ENCODE data around the gene ADAP1.

DNA sequence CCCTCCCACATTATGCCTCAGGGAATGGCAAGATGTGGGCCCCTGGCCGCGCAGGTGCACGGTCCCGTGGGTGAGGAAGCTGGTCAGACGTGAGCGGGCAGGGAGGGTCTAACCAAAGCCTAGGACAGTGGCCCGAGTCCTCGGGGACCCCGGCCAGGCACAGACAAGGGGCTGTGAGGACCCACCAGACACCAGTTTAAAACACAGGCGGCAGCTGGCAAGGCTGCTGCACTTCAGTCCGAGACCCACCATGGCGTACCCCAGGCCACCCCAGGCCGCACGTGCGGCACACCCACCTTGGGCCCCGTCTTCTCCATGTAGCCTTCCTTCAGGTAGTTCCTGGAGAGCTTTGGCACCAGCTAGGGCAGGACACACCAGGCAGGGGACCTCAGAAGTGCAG, 54.7 kb downstream of the ADAP1 start:
- TF ChIP-seq, protein P1, sequence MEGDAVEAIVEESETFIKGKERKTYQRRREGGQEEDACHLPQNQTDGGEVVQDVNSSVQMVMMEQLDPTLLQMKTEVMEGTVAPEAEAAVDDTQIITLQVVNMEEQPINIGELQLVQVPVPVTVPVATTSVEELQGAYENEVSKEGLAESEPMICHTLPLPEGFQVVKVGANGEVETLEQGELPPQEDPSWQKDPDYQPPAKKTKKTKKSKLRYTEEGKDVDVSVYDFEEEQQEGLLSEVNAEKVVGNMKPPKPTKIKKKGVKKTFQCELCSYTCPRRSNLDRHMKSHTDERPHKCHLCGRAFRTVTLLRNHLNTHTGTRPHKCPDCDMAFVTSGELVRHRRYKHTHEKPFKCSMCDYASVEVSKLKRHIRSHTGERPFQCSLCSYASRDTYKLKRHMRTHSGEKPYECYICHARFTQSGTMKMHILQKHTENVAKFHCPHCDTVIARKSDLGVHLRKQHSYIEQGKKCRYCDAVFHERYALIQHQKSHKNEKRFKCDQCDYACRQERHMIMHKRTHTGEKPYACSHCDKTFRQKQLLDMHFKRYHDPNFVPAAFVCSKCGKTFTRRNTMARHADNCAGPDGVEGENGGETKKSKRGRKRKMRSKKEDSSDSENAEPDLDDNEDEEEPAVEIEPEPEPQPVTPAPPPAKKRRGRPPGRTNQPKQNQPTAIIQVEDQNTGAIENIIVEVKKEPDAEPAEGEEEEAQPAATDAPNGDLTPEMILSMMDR (IDR thresholded peaks at IDR 0.05): no peak
- TF ChIP-seq, protein P2, sequence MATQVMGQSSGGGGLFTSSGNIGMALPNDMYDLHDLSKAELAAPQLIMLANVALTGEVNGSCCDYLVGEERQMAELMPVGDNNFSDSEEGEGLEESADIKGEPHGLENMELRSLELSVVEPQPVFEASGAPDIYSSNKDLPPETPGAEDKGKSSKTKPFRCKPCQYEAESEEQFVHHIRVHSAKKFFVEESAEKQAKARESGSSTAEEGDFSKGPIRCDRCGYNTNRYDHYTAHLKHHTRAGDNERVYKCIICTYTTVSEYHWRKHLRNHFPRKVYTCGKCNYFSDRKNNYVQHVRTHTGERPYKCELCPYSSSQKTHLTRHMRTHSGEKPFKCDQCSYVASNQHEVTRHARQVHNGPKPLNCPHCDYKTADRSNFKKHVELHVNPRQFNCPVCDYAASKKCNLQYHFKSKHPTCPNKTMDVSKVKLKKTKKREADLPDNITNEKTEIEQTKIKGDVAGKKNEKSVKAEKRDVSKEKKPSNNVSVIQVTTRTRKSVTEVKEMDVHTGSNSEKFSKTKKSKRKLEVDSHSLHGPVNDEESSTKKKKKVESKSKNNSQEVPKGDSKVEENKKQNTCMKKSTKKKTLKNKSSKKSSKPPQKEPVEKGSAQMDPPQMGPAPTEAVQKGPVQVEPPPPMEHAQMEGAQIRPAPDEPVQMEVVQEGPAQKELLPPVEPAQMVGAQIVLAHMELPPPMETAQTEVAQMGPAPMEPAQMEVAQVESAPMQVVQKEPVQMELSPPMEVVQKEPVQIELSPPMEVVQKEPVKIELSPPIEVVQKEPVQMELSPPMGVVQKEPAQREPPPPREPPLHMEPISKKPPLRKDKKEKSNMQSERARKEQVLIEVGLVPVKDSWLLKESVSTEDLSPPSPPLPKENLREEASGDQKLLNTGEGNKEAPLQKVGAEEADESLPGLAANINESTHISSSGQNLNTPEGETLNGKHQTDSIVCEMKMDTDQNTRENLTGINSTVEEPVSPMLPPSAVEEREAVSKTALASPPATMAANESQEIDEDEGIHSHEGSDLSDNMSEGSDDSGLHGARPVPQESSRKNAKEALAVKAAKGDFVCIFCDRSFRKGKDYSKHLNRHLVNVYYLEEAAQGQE (IDR thresholded peaks at IDR 0.05; ENCODE audit: insufficient read depth in 1 of 2, low read depth in 2 of 2, low read length in 1 of 2): no peak
- no peak for TF ChIP-seq POLR2AphosphoS5 (IDR thresholded peaks at IDR 0.05; ENCODE audit: low read depth, low read length)
